NCI-H1417 (cell line): Measurements from ENCODE around the gene MDN1.
"Not testable (repeated sequence)": the region's sequence is repeated elsewhere in the genome, so short reads cannot be mapped to it uniquely, and the experiment has no call there.

Experiments
- DNase-seq, 3 experiments: peaks; one replicate each; lab custom pipeline; 2025; lab: John Stamatoyannopoulos, UW

The MDN1 gene

GRCh38 chr6:89819336-89820130 is at the start of gene MDN1:
MDN1 (minus strand) TSS chr6:89819794; CDS start chr6:89819607, 187 bp downstream.
- peak; percentile 91 to 96 (median 95) for DNase-seq

- DNase-seq = no peak
Observed at GRCh38 chr6:89866024-89866678, 46.6 kb upstream of the MDN1 start.

GRCh38 chr6:89862698-89863097 is 43.1 kb upstream of the MDN1 start:
- no peak for DNase-seq

- no peak for DNase-seq
Observed at GRCh38 chr6:89862273-89862672, 42.7 kb upstream of the MDN1 start.

- no peak for DNase-seq
Observed at GRCh38 chr6:89859744-89860143, 40.1 kb upstream of the MDN1 start.

GRCh38 chr6:89858041-89858440 is 38.4 kb upstream of the MDN1 start:
- no peak for DNase-seq

- no peak for DNase-seq
Observed at GRCh38 chr6:89853068-89853467, 33.5 kb upstream of the MDN1 start.

GRCh38 chr6:89847513-89847912 is 27.9 kb upstream of the MDN1 start:
- not testable (repeated sequence) for DNase-seq

GRCh38 chr6:89843070-89843469 is 23.5 kb upstream of the MDN1 start:
- no peak for DNase-seq

- DNase-seq = no peak
Observed at GRCh38 chr6:89842228-89842627, 22.6 kb upstream of the MDN1 start.

- DNase-seq = no peak
Observed at GRCh38 chr6:89840538-89840937, 20.9 kb upstream of the MDN1 start.

GRCh38 chr6:89836639-89837222 is 17.1 kb upstream of the MDN1 start:
- DNase-seq = no peak

GRCh38 chr6:89834884-89835792 is 15.5 kb upstream of the MDN1 start:
- DNase-seq = no peak

- peak; percentile 49 to 70 (median 53) for DNase-seq
Observed at GRCh38 chr6:89830170-89830809, 10.7 kb upstream of the MDN1 start.

- DNase-seq = peak; percentile 97 to 100 (median 99)
Observed at GRCh38 chr6:89829472-89830169, 10.0 kb upstream of the MDN1 start, which contains the start of gene CASP8AP2. CASP8AP2 (plus strand) TSS chr6:89829880.

- DNase-seq = no peak
Observed at GRCh38 chr6:89828988-89829471, 9.4 kb upstream of the MDN1 start.

- not testable (repeated sequence) for DNase-seq
Observed at GRCh38 chr6:89828475-89828987, 8.9 kb upstream of the MDN1 start.

GRCh38 chr6:89826029-89826528 is 6.5 kb upstream of the MDN1 start:
- no peak for DNase-seq

GRCh38 chr6:89818977-89819335 is 638 bp downstream of the MDN1 start:
- DNase-seq = peak in 2 of 3 experiments; percentile 73 to 76

GRCh38 chr6:89817481-89817880 is 2.1 kb downstream of the MDN1 start:
- DNase-seq = no peak
